Common myeloid progenitor, CD34-positive (primary cell): Measurements from ENCODE around the gene PNMA6E.

Experiments
- CTCF ChIA-PET: fragments of 350-600 bp; sonication (Branson Sonifier 250); formaldehyde crosslinking; loops from one replicate; lab custom pipeline; 2021; ENCODE audit warnings: antibody characterized with exemption; lab: Charles Lee
- POLR2A ChIA-PET: fragments of 350-600 bp; sonication (Branson Sonifier 250); formaldehyde crosslinking; loops from one replicate; lab custom pipeline; 2021; ENCODE audit warnings: antibody characterized with exemption; lab: Charles Lee
- DNase-seq, 3 donors: peaks; one replicate each; pipeline versions ENCODE4 v3.0.0 to v3.0.0-alpha.2; 2013
- H3K27ac ChIP-seq, 2 experiments: 1 replicate in 1 of 2; 2 replicates in 1 of 2; pipeline ENCODE4 v1.7.0; 2013; ENCODE audit warnings: inconsistent platforms in 2 of 2, low read length in 2 of 2, mild to moderate bottlenecking in 2 of 2, low read depth in 1 of 2, moderate library complexity in 1 of 2; ENCODE audit not compliant: severe bottlenecking in 2 of 2, insufficient read depth in 1 of 2, poor library complexity in 1 of 2
- H3K27me3 ChIP-seq, 5 experiments: replicated peaks in 2 of 5; 1 replicate in 3 of 5; 2 replicates in 2 of 5; pipeline versions ENCODE4 v1.6.1 to v1.7.0; 2013; ENCODE audit warnings: low read length in 4 of 5, mild to moderate bottlenecking in 2 of 5, moderate library complexity in 2 of 5, inconsistent platforms in 1 of 5; ENCODE audit not compliant: insufficient read depth in 5 of 5, control insufficient read depth in 4 of 5
- H3K36me3 ChIP-seq, 4 experiments: 1 replicate in 2 of 4; 2 replicates in 2 of 4; pipeline versions ENCODE4 v1.6.1 to v1.7.0; 2013; ENCODE audit warnings: low read length in 3 of 4, control low read depth in 1 of 4, mild to moderate bottlenecking in 1 of 4; ENCODE audit not compliant: control insufficient read depth in 4 of 4, insufficient read depth in 4 of 4
- H3K4me1 ChIP-seq, 4 experiments: 1 replicate in 3 of 4; 2 replicates in 1 of 4; pipeline versions ENCODE4 v1.6.1 to v1.7.1; 2013; ENCODE audit warnings: low read length in 3 of 4, mild to moderate bottlenecking in 3 of 4, control low read depth in 1 of 4, inconsistent platforms in 1 of 4, moderate library complexity in 1 of 4; ENCODE audit not compliant: control insufficient read depth in 4 of 4, insufficient read depth in 4 of 4; ENCODE audit errors: control extremely low read depth in 1 of 4
- H3K4me3 ChIP-seq, 7 experiments: 1 replicate in 4 of 7; 2 replicates in 3 of 7; pipeline versions ENCODE4 v1.5.1 to v1.7.0; 2013; ENCODE audit warnings: mild to moderate bottlenecking in 7 of 7, low read length in 6 of 7, moderate library complexity in 6 of 7, inconsistent platforms in 2 of 7, low read depth in 2 of 7, control low read depth in 1 of 7; ENCODE audit not compliant: insufficient read depth in 4 of 7, control insufficient read depth in 1 of 7; ENCODE audit errors: extremely low read depth in 1 of 7
- H3K9me3 ChIP-seq, 5 experiments: 1 replicate in 4 of 5; 2 replicates in 1 of 5; pipeline versions ENCODE4 v1.6.1 to v1.7.1; 2013; ENCODE audit warnings: low read length in 4 of 5, mild to moderate bottlenecking in 2 of 5, inconsistent platforms in 1 of 5, low read depth in 1 of 5, moderate library complexity in 1 of 5; ENCODE audit not compliant: control insufficient read depth in 4 of 5, insufficient read depth in 2 of 5; ENCODE audit errors: control extremely low read depth in 1 of 5
- WGBS: methylation state at CpG from one replicate; pipeline ENCODE4 v1.1.5; 2013; ENCODE audit not compliant: insufficient coverage; 5-methylcytosine and 5-hydroxymethylcytosine counted together

The PNMA6E gene

DNA sequence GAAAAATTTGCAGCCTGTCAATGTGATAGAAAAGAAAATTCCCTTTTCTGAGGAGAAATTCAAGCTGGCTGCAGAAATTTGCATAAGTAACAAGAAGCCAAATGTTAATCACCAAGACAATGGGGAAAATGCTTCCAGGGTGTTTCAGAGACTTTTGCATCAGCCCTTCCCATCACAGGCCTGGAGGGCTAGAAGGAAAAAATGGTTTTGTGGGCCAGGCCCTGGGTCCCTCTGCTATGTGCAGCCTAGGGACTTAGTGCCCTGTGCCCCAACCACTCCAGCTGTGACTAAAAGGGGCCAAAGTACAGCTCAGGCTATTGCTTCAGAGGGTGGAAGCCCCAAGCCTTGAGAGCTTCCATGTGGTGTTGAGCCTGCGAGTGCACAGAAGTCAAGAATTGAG, 43.3 kb downstream of the PNMA6E start:
- 100% methylated on average over 1 of the region's 1 CpG for WGBS
- POLR2A ChIA-PET = no interaction called here
- CTCF ChIA-PET = no interaction called here

DNA sequence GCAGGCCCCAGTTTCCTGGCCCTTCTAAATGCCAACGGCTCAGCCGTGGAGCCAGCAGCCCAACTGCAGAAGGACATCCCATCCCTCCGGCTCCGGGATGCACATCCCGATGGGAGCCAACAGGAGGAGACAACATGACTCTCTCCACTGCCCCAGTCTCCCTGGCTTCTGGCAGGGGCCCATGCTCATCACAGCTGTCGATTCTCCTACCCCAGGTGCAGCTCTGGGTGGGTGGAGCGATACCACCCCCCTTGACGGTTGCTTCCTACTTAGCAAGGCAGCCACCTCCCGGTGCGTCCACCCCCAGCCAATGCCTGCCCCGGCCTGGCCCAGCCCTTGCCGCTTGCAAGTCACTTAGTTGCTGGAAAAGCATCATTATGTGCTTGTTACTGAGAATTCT, 47.7 kb downstream of the PNMA6E start:
- DNase-seq = no peak
- no peaks in the 10 kb centered on the region for H3K4me1 ChIP-seq
- H3K4me3 ChIP-seq = no peak overlapping the region
- ChIA-PET CTCF (no interaction called here), POLR2A (no interaction called here)
- peaks cover 0 to 5% (median 2%) of the 10 kb centered on the region in 5 experiments for H3K9me3 ChIP-seq
- peaks cover 0 to 2% (median 0%) of the 10 kb centered on the region in 5 experiments for H3K27me3 ChIP-seq
- peaks cover 0 to 14% (median 5%) of the 10 kb centered on the region in 4 experiments for H3K36me3 ChIP-seq
- 89% methylated on average over 11 of the region's 12 CpGs for WGBS
- H3K27ac ChIP-seq = no peak overlapping the region

More for the DNA sequence above, 43.3 kb downstream of the PNMA6E start:
- Histone ChIP-seq H3K9me3 (peaks cover 0 to 10% (median 4%) of the 10 kb centered on the region in 5 experiments), H3K4me1 (no peaks in the 10 kb centered on the region), H3K4me3 (no peak overlapping the region), H3K27ac (no peak overlapping the region), H3K36me3 (no peaks in the 10 kb centered on the region), H3K27me3 (peaks cover 0 to 4% (median 0%) of the 10 kb centered on the region in 5 experiments)
- DNase-seq = no peak

DNA sequence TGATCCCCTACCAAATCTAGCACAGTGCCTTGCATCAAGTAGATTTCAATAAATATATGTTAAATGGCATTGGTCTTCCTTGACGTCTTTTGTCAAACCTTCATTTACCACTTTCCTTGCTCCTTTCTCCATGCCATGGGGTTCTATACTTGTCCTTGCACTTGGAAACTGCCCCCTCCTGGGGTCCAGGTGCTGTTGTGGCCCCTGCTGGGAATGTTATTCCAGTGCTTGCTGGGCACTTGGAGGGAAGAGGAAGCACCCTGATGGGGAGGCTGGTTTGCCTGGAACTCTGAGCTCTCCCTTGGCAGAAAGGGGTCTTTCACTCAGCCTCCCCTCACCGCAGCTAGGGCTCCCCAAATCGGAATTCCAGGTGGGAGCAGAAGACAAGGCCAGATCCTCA, 48.3 kb downstream of the PNMA6E start:
- no peak overlapping the region for H3K27ac ChIP-seq
- peaks cover 0 to 2% (median 0%) of the 10 kb centered on the region in 5 experiments for H3K27me3 ChIP-seq
- ChIA-PET POLR2A (no interaction called here), CTCF (no interaction called here)
- WGBS = 100% methylated on average over 2 of the region's 3 CpGs
- H3K4me3 ChIP-seq = no peak overlapping the region
- no peak for DNase-seq
- peaks cover 0 to 18% (median 7%) of the 10 kb centered on the region in 4 experiments for H3K36me3 ChIP-seq
- no peaks in the 10 kb centered on the region for H3K4me1 ChIP-seq
- peaks cover 0 to 4% (median 0%) of the 10 kb centered on the region in 5 experiments for H3K9me3 ChIP-seq

GRCh38 chrX:153351981-153352380, 49.2 kb downstream of the PNMA6E start:
- no peak overlapping the region for H3K4me3 ChIP-seq
- H3K4me1 ChIP-seq = no peaks in the 10 kb centered on the region
- peaks cover 0 to 2% (median 0%) of the 10 kb centered on the region in 5 experiments for H3K27me3 ChIP-seq
- H3K9me3 ChIP-seq = peaks cover 0 to 11% (median 0%) of the 10 kb centered on the region in 5 experiments
- peaks cover 0 to 26% (median 14%) of the 10 kb centered on the region in 4 experiments for H3K36me3 ChIP-seq
- DNase-seq = no peak
- no peak overlapping the region for H3K27ac ChIP-seq
- CTCF ChIA-PET = no interaction called here
- POLR2A ChIA-PET = no interaction called here
- 84% methylated on average over 8 of the region's 8 CpGs for WGBS

DNA sequence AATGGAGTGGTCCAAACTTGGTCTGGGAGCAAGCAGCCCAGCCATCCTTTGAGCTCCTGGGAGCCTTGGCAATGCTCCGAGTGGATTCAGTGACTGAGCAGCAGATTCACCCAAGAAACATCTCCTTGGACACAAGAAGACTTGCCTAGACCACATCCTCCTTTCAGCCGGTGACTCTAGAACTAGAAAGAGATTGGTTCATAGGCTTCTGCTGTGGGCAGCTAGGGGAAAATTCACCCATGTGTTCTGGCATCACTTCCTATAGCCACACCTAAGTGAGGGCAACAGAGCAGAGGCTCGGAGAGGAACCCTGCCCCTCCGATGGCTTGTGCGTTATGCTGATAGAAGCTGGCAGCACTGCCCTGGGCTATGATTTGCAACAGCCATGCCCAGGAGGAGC, 51.2 kb downstream of the PNMA6E start:
- no peaks in the 10 kb centered on the region for H3K4me1 ChIP-seq
- peaks cover 0 to 2% (median 0%) of the 10 kb centered on the region in 5 experiments for H3K27me3 ChIP-seq
- CTCF ChIA-PET = no interaction called here
- WGBS = 88% methylated on average over 3 of the region's 5 CpGs
- peaks cover 0 to 38% (median 18%) of the 10 kb centered on the region in 4 experiments for H3K36me3 ChIP-seq
- H3K27ac ChIP-seq = no peak overlapping the region
- H3K9me3 ChIP-seq = peaks cover 0 to 16% (median 0%) of the 10 kb centered on the region in 5 experiments
- no peak for DNase-seq
- POLR2A ChIA-PET = no interaction called here
- no peak overlapping the region for H3K4me3 ChIP-seq

DNA sequence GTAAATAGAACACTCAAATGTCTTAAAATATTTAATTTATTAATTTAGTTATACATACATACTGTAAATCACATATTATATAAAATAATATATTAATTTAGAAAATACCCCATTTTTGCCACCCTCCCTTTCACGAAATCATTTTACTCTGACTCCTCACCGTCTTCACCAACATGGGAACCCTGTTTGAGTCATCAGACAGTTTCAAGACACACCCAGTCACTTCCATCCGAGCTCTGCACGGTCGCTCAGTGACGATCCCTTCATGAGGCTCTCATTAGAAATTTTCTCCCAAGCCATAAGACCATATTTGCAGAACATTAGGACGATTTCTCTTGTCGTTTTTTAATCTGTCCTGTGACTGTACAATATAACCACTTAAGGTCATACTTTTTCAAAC, 52.7 kb downstream of the PNMA6E start:
- CTCF ChIA-PET = no interaction called here
- WGBS = 84% methylated on average over 8 of the region's 8 CpGs
- no peaks in the 10 kb centered on the region for H3K4me1 ChIP-seq
- no peak overlapping the region for H3K27ac ChIP-seq
- DNase-seq = no peak
- H3K4me3 ChIP-seq = no peak overlapping the region
- POLR2A ChIA-PET = no interaction called here
- H3K9me3 ChIP-seq = peaks cover 0 to 20% (median 0%) of the 10 kb centered on the region in 5 experiments
- peaks cover 0 to 49% (median 26%) of the 10 kb centered on the region in 4 experiments for H3K36me3 ChIP-seq
- H3K27me3 ChIP-seq = peaks cover 0 to 2% (median 0%) of the 10 kb centered on the region in 5 experiments

GRCh38 chrX:153347530-153347929, 53.6 kb downstream of the PNMA6E start:
- Histone ChIP-seq H3K36me3 (peaks cover 0 to 49% (median 28%) of the 10 kb centered on the region in 4 experiments), H3K27ac (no peak overlapping the region), H3K27me3 (peaks cover 0 to 2% (median 0%) of the 10 kb centered on the region in 5 experiments), H3K4me1 (no peaks in the 10 kb centered on the region), H3K4me3 (no peak overlapping the region), H3K9me3 (peaks cover 0 to 20% (median 0%) of the 10 kb centered on the region in 5 experiments)
- ChIA-PET CTCF (no interaction called here), POLR2A (no interaction called here)
- no peak for DNase-seq
- WGBS = 97% methylated on average over 38 of the region's 38 CpGs
